ENCODE results near the gene KNDC1.

The KNDC1 gene

DNA sequence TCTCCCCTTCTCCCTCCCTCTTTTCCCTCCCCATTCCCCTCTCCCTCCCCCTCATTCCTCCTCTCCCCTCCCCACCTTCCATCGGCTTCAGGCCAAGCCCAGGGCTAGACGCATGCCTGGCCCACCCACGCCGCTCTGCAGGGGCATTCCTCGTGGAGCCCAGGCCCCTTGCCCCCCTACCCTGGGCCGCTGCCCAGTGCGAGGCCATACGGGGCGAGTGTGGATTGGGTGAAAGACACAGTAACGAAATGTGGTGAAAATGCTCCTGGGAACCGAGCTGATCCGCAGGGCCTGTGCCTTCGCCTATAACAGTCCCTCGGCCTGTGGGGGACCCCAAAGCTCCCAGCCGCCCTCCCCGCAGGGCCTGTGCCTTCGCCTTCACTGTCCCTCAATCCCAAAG lies 44.0 kb upstream of the KNDC1 start:
- no peaks in the 10 kb centered on the region for H4K20me1 ChIP-seq (ENCODE audit: insufficient read depth)
- H3K36me3 ChIP-seq (ENCODE audit: insufficient read depth) = no peaks in the 10 kb centered on the region
- H3K4me2 ChIP-seq = no peak overlapping the region
- H2AFZ ChIP-seq (ENCODE audit: low read depth) = no peak overlapping the region
- H3K27ac ChIP-seq = no peak overlapping the region
- H3K27me3 ChIP-seq (ENCODE audit: insufficient read depth, low read depth) = no peaks in the 10 kb centered on the region
- H3K79me2 ChIP-seq (ENCODE audit: insufficient read depth, low read depth) = no peaks in the 10 kb centered on the region
- H3K4me1 ChIP-seq (ENCODE audit: low read depth, poor library complexity, severe bottlenecking) = no peaks in the 10 kb centered on the region
- no peak overlapping the region for H3K4me3 ChIP-seq (IDR thresholded peaks at IDR 0.05; ENCODE audit: insufficient read depth, low read depth, low read length)
- no peak overlapping the region for H3K9ac ChIP-seq
- TF ChIP-seq, protein P1, sequence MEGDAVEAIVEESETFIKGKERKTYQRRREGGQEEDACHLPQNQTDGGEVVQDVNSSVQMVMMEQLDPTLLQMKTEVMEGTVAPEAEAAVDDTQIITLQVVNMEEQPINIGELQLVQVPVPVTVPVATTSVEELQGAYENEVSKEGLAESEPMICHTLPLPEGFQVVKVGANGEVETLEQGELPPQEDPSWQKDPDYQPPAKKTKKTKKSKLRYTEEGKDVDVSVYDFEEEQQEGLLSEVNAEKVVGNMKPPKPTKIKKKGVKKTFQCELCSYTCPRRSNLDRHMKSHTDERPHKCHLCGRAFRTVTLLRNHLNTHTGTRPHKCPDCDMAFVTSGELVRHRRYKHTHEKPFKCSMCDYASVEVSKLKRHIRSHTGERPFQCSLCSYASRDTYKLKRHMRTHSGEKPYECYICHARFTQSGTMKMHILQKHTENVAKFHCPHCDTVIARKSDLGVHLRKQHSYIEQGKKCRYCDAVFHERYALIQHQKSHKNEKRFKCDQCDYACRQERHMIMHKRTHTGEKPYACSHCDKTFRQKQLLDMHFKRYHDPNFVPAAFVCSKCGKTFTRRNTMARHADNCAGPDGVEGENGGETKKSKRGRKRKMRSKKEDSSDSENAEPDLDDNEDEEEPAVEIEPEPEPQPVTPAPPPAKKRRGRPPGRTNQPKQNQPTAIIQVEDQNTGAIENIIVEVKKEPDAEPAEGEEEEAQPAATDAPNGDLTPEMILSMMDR (conservative IDR thresholded peaks at IDR 0.05; ENCODE audit: low read depth, low read length) = no peak

DNA sequence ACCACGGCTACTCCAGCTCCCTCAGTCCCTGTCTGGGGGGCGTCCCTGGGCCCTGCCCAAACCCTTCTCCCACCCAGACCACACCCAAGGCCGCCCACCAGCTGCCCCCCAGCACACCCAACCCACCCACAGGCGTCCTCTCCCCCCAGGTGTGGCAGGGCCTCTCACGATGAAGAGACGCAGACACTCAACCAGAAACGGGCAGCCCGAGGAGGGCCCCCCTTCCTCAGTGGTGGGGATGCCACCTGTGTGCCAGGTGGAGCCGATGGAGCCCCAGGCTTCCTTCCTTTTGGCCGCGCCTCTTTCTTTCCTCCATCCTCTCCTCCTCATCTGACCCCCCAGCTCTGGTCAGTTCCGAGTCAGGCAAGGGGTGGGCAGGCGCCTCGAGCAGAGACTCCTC lies 43.6 kb upstream of the KNDC1 start:
- TF ChIP-seq, protein P1 (conservative IDR thresholded peaks at IDR 0.05; ENCODE audit: low read depth, low read length) = no peak
- no peaks in the 10 kb centered on the region for H3K36me3 ChIP-seq (ENCODE audit: insufficient read depth)
- H3K79me2 ChIP-seq (ENCODE audit: insufficient read depth, low read depth) = no peaks in the 10 kb centered on the region
- no peak overlapping the region for H3K4me3 ChIP-seq (IDR thresholded peaks at IDR 0.05; ENCODE audit: insufficient read depth, low read depth, low read length)
- H3K27ac ChIP-seq = no peak overlapping the region
- H2AFZ ChIP-seq (ENCODE audit: low read depth) = no peak overlapping the region
- no peaks in the 10 kb centered on the region for H3K4me1 ChIP-seq (ENCODE audit: low read depth, poor library complexity, severe bottlenecking)
- no peaks in the 10 kb centered on the region for H3K27me3 ChIP-seq (ENCODE audit: insufficient read depth, low read depth)
- H3K4me2 ChIP-seq = no peak overlapping the region
- H4K20me1 ChIP-seq (ENCODE audit: insufficient read depth) = no peaks in the 10 kb centered on the region
- H3K9ac ChIP-seq = no peak overlapping the region

DNA sequence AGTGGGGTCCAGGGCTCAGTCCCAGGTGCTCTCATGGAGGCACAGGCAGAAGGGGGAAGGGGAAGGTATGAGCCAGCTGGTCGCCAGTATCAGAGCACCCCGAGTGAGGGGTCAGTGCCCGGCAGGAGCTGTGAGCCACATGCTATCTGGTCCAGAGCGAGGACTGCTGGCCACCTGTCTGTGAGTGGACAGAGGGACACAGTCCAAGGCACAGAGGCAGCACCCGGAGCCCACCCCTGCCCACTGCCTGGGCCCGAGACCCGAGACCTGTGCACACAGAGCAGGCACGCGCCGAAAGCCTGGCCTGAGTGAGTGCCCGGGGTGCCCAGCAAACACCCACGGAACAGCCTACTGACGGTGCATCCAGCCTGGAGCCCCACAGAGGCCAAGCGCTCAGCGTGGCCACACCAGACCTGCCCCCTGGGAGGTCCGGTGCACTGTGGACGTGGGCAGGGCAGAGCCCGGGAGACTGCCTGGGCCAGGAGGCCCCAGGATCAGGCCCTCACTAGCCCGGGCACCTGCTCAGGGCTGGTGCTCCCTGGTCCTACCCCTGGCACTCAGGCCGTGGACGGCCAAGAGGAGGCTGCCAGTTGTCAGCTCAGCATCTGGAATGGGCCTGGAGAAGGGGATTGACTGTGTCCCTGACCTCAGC lies 42.9 kb upstream of the KNDC1 start:
- H4K20me1 ChIP-seq (ENCODE audit: insufficient read depth) = no peaks in the 10 kb centered on the region
- H3K9ac ChIP-seq = no peak overlapping the region
- no peaks in the 10 kb centered on the region for H3K27me3 ChIP-seq (ENCODE audit: insufficient read depth, low read depth)
- H3K27ac ChIP-seq = no peak overlapping the region
- no peaks in the 10 kb centered on the region for H3K36me3 ChIP-seq (ENCODE audit: insufficient read depth)
- TF ChIP-seq, protein P1 (conservative IDR thresholded peaks at IDR 0.05; ENCODE audit: low read depth, low read length) = no peak
- no peaks in the 10 kb centered on the region for H3K79me2 ChIP-seq (ENCODE audit: insufficient read depth, low read depth)
- H3K4me1 ChIP-seq (ENCODE audit: low read depth, poor library complexity, severe bottlenecking) = no peaks in the 10 kb centered on the region
- no peak overlapping the region for H2AFZ ChIP-seq (ENCODE audit: low read depth)
- no peak overlapping the region for H3K4me3 ChIP-seq (IDR thresholded peaks at IDR 0.05; ENCODE audit: insufficient read depth, low read depth, low read length)
- H3K4me2 ChIP-seq = no peak overlapping the region

DNA sequence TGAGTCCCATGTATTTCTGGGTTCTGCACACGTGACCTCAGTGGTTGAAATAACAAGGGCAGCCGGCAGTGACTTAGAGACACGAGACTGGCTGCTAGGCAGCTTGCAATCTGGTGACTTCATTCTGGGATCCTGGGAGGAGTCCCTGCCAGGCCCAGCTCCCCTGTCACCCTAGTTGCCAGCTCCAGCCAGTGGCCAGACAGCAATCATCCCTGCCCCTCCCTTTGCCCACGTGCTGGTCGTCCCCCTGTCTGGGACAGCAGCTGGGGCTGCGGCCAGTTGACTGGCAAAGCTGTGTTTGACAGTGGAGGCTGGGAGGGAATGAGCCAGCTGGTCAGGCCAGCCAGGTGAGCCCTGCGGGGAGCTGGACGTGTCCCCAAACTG lies 42.3 kb upstream of the KNDC1 start:
- Histone ChIP-seq H3K9ac (no peak overlapping the region), H3K27ac (no peak overlapping the region), H3K79me2 (ENCODE audit: insufficient read depth, low read depth) (no peaks in the 10 kb centered on the region), H3K4me1 (ENCODE audit: low read depth, poor library complexity, severe bottlenecking) (no peaks in the 10 kb centered on the region), H3K27me3 (ENCODE audit: insufficient read depth, low read depth) (no peaks in the 10 kb centered on the region), H3K4me2 (no peak overlapping the region), H2AFZ (ENCODE audit: low read depth) (no peak overlapping the region), H3K36me3 (ENCODE audit: insufficient read depth) (no peaks in the 10 kb centered on the region), H3K4me3 (IDR thresholded peaks at IDR 0.05; ENCODE audit: insufficient read depth, low read depth, low read length) (no peak overlapping the region), H4K20me1 (ENCODE audit: insufficient read depth) (no peaks in the 10 kb centered on the region)
- TF ChIP-seq, protein P1 (conservative IDR thresholded peaks at IDR 0.05; ENCODE audit: low read depth, low read length) = no peak

All from KMS-11 (cell line).